DND-41 (cell line): ENCODE measurements around the gene DQX1.

ENCODE experiments used
- EZH2 ChIP-seq: IDR thresholded peaks from 3 replicates; pipeline ENCODE4 v1.6.1; 2012; ENCODE audit warnings: borderline replicate concordance, low read depth, mild to moderate bottlenecking, moderate library complexity, low read length, inconsistent platforms; ENCODE audit not compliant: severe bottlenecking
- TF ChIP-seq, protein P1 (sequence below): IDR thresholded peaks from 2 replicates; pipeline ENCODE4 v1.5.1; 2012; ENCODE audit warnings: borderline replicate concordance, low read length, moderate library complexity, mild to moderate bottlenecking; ENCODE audit not compliant: poor library complexity, severe bottlenecking; ENCODE audit errors: extremely low read depth

DNA sequence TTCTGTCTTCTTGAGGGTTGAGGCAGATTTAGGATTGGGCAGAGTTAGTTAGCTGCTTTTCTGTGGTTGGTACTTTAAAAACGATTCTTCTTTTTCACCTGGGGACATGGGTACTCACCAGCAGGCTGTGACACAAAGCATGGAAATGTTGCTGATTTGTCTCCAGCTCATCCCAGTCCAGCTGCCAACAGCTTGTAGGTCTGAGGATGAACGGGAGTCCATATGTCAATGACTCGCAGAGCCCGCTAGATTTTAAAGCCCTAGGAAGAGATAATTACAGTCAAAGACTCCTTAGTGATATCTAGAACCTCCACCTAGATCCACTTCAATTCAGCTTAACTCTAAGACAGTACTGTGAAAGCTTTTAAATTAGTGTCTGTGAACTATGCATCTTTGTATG lies 49.3 kb upstream of the DQX1 start:
- TF ChIP-seq, protein P1, sequence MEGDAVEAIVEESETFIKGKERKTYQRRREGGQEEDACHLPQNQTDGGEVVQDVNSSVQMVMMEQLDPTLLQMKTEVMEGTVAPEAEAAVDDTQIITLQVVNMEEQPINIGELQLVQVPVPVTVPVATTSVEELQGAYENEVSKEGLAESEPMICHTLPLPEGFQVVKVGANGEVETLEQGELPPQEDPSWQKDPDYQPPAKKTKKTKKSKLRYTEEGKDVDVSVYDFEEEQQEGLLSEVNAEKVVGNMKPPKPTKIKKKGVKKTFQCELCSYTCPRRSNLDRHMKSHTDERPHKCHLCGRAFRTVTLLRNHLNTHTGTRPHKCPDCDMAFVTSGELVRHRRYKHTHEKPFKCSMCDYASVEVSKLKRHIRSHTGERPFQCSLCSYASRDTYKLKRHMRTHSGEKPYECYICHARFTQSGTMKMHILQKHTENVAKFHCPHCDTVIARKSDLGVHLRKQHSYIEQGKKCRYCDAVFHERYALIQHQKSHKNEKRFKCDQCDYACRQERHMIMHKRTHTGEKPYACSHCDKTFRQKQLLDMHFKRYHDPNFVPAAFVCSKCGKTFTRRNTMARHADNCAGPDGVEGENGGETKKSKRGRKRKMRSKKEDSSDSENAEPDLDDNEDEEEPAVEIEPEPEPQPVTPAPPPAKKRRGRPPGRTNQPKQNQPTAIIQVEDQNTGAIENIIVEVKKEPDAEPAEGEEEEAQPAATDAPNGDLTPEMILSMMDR, result no peak
- TF ChIP-seq EZH2, result no peak
